ENCODE results near the gene DUSP15. TPM values are rescaled to one million over a fixed set of nuclear protein-coding genes. Genes with fewer than 3 reads are reported as not detected.

DUSP15 gene
- total RNA-seq, 1 donor from 2014 or later, result 0.45 TPM

DNA sequence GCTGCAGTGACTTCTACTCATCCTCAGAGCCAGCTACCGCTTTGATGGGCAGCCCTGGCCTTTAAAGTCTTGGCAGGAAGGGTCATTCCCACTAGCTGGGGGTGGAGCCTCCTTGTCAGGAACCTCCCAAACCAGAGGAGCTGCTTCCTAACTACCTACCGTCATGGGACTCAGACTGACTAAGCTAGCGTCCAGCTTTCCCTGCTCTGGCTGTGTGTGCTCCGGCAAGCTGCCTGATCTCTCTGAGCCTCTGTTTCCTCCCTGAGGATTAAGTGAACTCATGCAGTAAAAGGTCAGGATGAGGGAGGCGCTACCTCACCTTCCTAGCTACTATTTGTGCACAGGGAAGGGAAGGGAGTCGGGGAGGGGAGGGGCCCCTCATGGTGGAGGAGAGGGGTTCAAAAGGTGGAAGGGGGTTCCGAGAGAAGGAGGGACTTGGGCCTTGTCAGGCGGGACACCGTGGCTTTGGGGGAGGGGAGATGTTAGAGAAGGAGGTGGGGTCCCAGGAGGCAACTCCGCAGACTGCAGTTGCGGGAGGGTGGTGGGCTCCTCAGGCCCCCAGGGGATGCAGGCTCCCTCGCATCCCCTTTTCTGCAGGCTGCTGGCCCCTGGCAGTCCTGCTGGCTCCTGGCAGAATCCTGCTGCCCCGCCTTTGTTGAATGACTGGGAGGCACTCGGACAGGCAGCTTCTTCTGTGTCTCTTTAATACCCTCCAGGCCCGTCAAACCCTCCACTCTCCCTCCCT lies 9.8 kb downstream of the DUSP15 start:
- no peaks in the 10 kb centered on the region for H3K36me3 ChIP-seq
- Mint-ChIP-seq H3K9me3 (no peaks in the 10 kb centered on the region), H3K27me3 (ENCODE audit: insufficient read depth, low read depth) (peaks cover 6% of the 10 kb centered on the region), H3K4me3 (peak overlapping the region; percentile 82), H3K4me1 (peaks cover 30% of the 10 kb centered on the region), H3K36me3 (no peaks in the 10 kb centered on the region), H3K27ac (no peak overlapping the region)
- H3K9me3 ChIP-seq (ENCODE audit: low read depth), result no peaks in the 10 kb centered on the region
- TF ChIP-seq EZH2 (IDR thresholded peaks at IDR 0.05) (no peak), EZH2phosphoT487 (IDR thresholded peaks at IDR 0.05) (no peak)
- TF ChIP-seq, protein P1, sequence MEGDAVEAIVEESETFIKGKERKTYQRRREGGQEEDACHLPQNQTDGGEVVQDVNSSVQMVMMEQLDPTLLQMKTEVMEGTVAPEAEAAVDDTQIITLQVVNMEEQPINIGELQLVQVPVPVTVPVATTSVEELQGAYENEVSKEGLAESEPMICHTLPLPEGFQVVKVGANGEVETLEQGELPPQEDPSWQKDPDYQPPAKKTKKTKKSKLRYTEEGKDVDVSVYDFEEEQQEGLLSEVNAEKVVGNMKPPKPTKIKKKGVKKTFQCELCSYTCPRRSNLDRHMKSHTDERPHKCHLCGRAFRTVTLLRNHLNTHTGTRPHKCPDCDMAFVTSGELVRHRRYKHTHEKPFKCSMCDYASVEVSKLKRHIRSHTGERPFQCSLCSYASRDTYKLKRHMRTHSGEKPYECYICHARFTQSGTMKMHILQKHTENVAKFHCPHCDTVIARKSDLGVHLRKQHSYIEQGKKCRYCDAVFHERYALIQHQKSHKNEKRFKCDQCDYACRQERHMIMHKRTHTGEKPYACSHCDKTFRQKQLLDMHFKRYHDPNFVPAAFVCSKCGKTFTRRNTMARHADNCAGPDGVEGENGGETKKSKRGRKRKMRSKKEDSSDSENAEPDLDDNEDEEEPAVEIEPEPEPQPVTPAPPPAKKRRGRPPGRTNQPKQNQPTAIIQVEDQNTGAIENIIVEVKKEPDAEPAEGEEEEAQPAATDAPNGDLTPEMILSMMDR (IDR thresholded peaks at IDR 0.05), result no peak
- H3K4me1 ChIP-seq, result peaks cover 11% of the 10 kb centered on the region
- peaks cover 28% of the 10 kb centered on the region for H3F3A ChIP-seq (ENCODE audit: low read depth)
- peak overlapping the region; percentile 96 for H3K4me2 ChIP-seq
- peaks cover 6% of the 10 kb centered on the region for H3K27me3 ChIP-seq
- peak overlapping the region; percentile 54 for H2AFZ ChIP-seq (replicated peaks)
- H3K4me3 ChIP-seq, result peak overlapping the region; percentile 83
- no peak overlapping the region for H3K27ac ChIP-seq
- peak overlapping the region; percentile 43 for H3K9ac ChIP-seq
- DNase-seq (ENCODE audit: low spot score), result peak; percentile 87
- H3K79me2 ChIP-seq (ENCODE audit: low read depth), result no peaks in the 10 kb centered on the region
- no peaks in the 10 kb centered on the region for H4K20me1 ChIP-seq (ENCODE audit: low read depth)

DNA sequence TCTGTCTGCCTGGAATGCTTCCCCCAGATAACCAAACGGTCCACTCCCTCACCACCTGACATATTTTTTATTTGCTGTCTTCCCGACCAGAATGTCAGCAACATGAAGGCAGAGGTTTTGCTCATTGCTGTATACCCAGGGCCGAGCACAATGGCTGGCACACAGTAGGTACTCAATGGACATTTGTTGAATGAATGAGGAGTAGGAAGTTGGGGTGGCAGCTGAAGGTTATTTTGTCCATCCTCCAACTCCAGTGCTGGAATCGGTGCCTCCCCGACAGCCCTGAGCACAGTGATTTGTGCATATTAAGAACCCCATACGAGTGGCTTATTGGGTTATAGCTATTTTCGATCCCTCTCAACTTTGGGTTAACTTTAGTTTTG lies 10.3 kb downstream of the DUSP15 start:
- Histone ChIP-seq H3K4me2 (peak overlapping the region; percentile 96), H3K4me3 (peak overlapping the region; percentile 83), H3K36me3 (no peaks in the 10 kb centered on the region), H4K20me1 (ENCODE audit: low read depth) (no peaks in the 10 kb centered on the region), H3K9me3 (ENCODE audit: low read depth) (no peaks in the 10 kb centered on the region), H2AFZ (replicated peaks) (no peak overlapping the region), H3F3A (ENCODE audit: low read depth) (peaks cover 28% of the 10 kb centered on the region), H3K79me2 (ENCODE audit: low read depth) (no peaks in the 10 kb centered on the region), H3K27ac (no peak overlapping the region), H3K4me1 (peaks cover 11% of the 10 kb centered on the region), H3K9ac (no peak overlapping the region), H3K27me3 (peaks cover 6% of the 10 kb centered on the region)
- Mint-ChIP-seq H3K36me3 (no peaks in the 10 kb centered on the region), H3K9me3 (no peaks in the 10 kb centered on the region), H3K27ac (no peak overlapping the region), H3K4me3 (peak overlapping the region; percentile 82), H3K27me3 (ENCODE audit: insufficient read depth, low read depth) (peaks cover 6% of the 10 kb centered on the region), H3K4me1 (peaks cover 25% of the 10 kb centered on the region)
- no peak for DNase-seq (ENCODE audit: low spot score)
- TF ChIP-seq EZH2phosphoT487 (IDR thresholded peaks at IDR 0.05) (no peak), EZH2 (IDR thresholded peaks at IDR 0.05) (no peak)
- TF ChIP-seq, protein P1 (IDR thresholded peaks at IDR 0.05), result no peak

DNA sequence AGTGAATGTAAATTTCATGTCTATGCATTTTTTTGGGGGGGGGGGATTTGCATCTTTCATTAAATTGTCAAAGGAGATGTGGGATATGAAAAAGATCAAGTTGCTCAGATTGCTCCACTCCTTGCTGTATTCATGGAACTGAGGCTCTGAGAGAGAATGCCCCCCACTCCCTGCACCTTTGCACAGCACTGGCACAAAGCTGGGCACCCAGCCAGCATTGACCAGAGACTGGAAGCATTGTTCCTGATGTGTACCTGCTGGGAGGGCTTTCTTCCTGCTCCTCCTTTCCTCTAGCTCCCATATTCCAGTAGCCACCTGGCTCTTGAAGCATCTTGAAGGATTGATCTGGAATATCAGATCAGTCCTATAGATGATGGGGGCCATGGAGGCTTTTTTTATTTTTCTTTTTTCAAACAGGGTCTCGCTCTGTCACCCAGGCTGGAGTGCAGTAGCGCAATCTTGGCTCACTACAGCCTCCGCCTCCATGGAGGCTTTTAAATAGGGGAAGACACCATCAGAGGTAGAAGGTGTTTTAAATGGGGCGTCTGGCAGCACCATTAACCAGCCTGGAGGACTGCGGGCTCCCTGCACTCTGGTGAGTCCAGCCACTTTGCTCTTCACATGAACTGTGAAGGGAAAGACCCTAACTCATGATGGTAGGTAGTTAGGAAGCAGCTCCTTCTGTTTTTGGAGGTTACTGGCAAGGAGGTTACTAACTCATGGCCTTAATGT lies 10.9 kb downstream of the DUSP15 start:
- H3K9me3 ChIP-seq (ENCODE audit: low read depth), result no peaks in the 10 kb centered on the region
- H3K36me3 ChIP-seq, result no peaks in the 10 kb centered on the region
- Mint-ChIP-seq H3K4me1 (peaks cover 25% of the 10 kb centered on the region), H3K27ac (no peak overlapping the region), H3K4me3 (peak overlapping the region; percentile 82), H3K9me3 (no peaks in the 10 kb centered on the region), H3K36me3 (no peaks in the 10 kb centered on the region), H3K27me3 (ENCODE audit: insufficient read depth, low read depth) (peaks cover 6% of the 10 kb centered on the region)
- H3F3A ChIP-seq (ENCODE audit: low read depth), result peaks cover 28% of the 10 kb centered on the region
- no peak overlapping the region for H3K4me3 ChIP-seq
- H3K27ac ChIP-seq, result no peak overlapping the region
- no peaks in the 10 kb centered on the region for H4K20me1 ChIP-seq (ENCODE audit: low read depth)
- DNase-seq (ENCODE audit: low spot score), result no peak
- no peaks in the 10 kb centered on the region for H3K79me2 ChIP-seq (ENCODE audit: low read depth)
- TF ChIP-seq EZH2phosphoT487 (IDR thresholded peaks at IDR 0.05) (no peak), EZH2 (IDR thresholded peaks at IDR 0.05) (no peak)
- TF ChIP-seq, protein P1 (IDR thresholded peaks at IDR 0.05), result no peak
- H3K27me3 ChIP-seq, result peaks cover 6% of the 10 kb centered on the region
- peaks cover 11% of the 10 kb centered on the region for H3K4me1 ChIP-seq
- H2AFZ ChIP-seq (replicated peaks), result no peak overlapping the region
- no peak overlapping the region for H3K4me2 ChIP-seq
- H3K9ac ChIP-seq, result no peak overlapping the region

All from neural progenitor cell (in vitro differentiated cells).